Measurements from ENCODE around the gene GLI1. TPM values are rescaled to one million over a fixed set of nuclear protein-coding genes. Genes with fewer than 3 reads are reported as not detected.
A peak's percentile ranks its signal among the peaks of the same experiment; 100 is the strongest.

Gene GLI1
- total and polyA plus RNA-seq, 2 of the 13 experiments (the other 11 are each of a cell fraction or from before 2014, with no cell fraction given), result 0.09 to 0.20 TPM

DNA sequence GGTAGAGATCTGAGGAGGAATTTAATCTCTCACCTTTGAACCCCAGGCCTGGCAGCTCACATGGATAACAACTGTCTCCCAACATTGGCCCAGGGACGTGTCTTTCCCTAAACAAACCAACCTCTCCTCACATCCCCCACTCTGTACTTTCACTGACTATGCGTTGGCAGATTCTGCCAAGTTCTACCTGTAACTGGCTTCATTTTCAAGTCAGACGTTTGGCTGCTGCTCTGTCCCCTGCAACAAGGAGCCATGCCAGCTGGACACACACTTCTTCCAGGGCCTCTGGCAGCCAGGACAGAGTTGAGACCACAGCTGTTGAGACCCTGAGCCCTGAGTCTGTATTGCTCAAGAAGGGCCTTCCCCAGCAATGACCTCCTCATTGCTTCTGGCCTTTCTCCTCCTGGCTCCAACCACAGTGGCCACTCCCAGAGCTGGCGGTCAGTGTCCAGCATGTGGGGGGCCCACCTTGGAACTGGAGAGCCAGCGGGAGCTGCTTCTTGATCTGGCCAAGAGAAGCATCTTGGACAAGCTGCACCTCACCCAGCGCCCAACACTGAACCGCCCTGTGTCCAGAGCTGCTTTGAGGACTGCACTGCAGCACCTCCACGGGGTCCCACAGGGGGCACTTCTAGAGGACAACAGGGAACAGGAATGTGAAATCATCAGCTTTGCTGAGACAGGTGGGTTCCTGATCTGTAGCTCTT lies 24.9 kb upstream of the GLI1 start, which contains the start of gene INHBC (continued):
- no peak for TF ChIP-seq ARHGAP35 (CRISPR knock-in tag; IDR thresholded peaks at IDR 0.05; ENCODE audit: borderline replicate concordance)
- no peak for TF ChIP-seq ZNF577 (CRISPR knock-in tag; IDR thresholded peaks at IDR 0.05; ENCODE audit: borderline replicate concordance, low read depth)
- TF ChIP-seq RCOR2 (CRISPR knock-in tag; IDR thresholded peaks at IDR 0.05), result no peak
- 0 out of 2 replicates have a peak, but pooled peaks have one; percentile 37 for TF ChIP-seq RFXAP (CRISPR knock-in tag; IDR thresholded peaks at IDR 0.05; ENCODE audit: borderline replicate concordance)
- TF ChIP-seq, protein P1, sequence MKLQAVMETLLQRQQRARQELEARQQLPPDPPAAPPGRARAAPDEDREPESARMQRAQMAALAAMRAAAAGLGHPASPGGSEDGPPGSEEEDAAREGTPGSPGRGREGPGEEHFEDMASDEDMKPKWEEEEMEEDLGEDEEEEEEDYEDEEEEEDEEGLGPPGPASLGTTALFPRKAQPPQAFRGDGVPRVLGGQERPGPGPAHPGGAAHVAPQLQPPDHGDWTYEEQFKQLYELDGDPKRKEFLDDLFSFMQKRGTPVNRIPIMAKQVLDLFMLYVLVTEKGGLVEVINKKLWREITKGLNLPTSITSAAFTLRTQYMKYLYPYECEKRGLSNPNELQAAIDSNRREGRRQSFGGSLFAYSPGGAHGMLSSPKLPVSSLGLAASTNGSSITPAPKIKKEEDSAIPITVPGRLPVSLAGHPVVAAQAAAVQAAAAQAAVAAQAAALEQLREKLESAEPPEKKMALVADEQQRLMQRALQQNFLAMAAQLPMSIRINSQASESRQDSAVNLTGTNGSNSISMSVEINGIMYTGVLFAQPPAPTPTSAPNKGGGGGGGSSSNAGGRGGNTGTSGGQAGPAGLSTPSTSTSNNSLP (IDR thresholded peaks at IDR 0.05; ENCODE audit: low read depth, low read length), result no peak
- TF ChIP-seq, protein P2, sequence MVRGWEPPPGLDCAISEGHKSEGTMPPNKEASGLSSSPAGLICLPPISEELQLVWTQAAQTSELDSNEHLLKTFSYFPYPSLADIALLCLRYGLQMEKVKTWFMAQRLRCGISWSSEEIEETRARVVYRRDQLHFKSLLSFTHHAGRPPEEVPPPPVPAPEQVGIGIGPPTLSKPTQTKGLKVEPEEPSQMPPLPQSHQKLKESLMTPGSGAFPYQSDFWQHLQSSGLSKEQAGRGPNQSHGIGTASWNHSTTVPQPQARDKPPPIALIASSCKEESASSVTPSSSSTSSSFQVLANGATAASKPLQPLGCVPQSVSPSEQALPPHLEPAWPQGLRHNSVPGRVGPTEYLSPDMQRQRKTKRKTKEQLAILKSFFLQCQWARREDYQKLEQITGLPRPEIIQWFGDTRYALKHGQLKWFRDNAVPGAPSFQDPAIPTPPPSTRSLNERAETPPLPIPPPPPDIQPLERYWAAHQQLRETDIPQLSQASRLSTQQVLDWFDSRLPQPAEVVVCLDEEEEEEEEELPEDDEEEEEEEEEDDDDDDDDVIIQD (CRISPR knock-in tag; IDR thresholded peaks at IDR 0.05; ENCODE audit: low read depth), result no peak
- TF ChIP-seq HHEX (CRISPR knock-in tag; IDR thresholded peaks at IDR 0.05), result no peak
- peak; percentile 65 for TF ChIP-seq PHF8 (CRISPR knock-in tag; IDR thresholded peaks at IDR 0.05)
- TF ChIP-seq ZNF317 (CRISPR knock-in tag; IDR thresholded peaks at IDR 0.05), result 0 out of 2 replicates have a peak, but pooled peaks have one; percentile 15
- TF ChIP-seq, protein P3, sequence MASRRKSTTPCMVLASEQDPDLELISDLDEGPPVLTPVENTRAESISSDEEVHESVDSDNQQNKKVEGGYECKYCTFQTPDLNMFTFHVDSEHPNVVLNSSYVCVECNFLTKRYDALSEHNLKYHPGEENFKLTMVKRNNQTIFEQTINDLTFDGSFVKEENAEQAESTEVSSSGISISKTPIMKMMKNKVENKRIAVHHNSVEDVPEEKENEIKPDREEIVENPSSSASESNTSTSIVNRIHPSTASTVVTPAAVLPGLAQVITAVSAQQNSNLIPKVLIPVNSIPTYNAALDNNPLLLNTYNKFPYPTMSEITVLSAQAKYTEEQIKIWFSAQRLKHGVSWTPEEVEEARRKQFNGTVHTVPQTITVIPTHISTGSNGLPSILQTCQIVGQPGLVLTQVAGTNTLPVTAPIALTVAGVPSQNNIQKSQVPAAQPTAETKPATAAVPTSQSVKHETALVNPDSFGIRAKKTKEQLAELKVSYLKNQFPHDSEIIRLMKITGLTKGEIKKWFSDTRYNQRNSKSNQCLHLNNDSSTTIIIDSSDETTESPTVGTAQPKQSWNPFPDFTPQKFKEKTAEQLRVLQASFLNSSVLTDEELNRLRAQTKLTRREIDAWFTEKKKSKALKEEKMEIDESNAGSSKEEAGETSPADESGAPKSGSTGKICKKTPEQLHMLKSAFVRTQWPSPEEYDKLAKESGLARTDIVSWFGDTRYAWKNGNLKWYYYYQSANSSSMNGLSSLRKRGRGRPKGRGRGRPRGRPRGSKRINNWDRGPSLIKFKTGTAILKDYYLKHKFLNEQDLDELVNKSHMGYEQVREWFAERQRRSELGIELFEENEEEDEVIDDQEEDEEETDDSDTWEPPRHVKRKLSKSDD (CRISPR knock-in tag; IDR thresholded peaks at IDR 0.05; ENCODE audit: low read depth), result no peak
- TF ChIP-seq ZNF460 (CRISPR knock-in tag; IDR thresholded peaks at IDR 0.05; ENCODE audit: borderline replicate concordance), result no peak
- TF ChIP-seq KDM6A (CRISPR knock-in tag; IDR thresholded peaks at IDR 0.05; ENCODE audit: low read depth), result no peak
- TF ChIP-seq, protein P4, sequence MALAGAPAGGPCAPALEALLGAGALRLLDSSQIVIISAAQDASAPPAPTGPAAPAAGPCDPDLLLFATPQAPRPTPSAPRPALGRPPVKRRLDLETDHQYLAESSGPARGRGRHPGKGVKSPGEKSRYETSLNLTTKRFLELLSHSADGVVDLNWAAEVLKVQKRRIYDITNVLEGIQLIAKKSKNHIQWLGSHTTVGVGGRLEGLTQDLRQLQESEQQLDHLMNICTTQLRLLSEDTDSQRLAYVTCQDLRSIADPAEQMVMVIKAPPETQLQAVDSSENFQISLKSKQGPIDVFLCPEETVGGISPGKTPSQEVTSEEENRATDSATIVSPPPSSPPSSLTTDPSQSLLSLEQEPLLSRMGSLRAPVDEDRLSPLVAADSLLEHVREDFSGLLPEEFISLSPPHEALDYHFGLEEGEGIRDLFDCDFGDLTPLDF (CRISPR knock-in tag; IDR thresholded peaks at IDR 0.05), result no peak
- TF ChIP-seq YY1 (IDR thresholded peaks at IDR 0.05; ENCODE audit: insufficient read depth, insufficient replicate concordance, low read depth, low read length), result no peak
- TF ChIP-seq RXRA (CRISPR knock-in tag; IDR thresholded peaks at IDR 0.05), result no peak
- no peak for TF ChIP-seq ZNF652 (CRISPR knock-in tag; IDR thresholded peaks at IDR 0.05; ENCODE audit: borderline replicate concordance, low read depth)
- TF ChIP-seq ZSCAN12 (CRISPR knock-in tag; IDR thresholded peaks at IDR 0.05), result no peak
- no peak for TF ChIP-seq NR2F2 (IDR thresholded peaks at IDR 0.05; ENCODE audit: borderline replicate concordance, low read depth)
- TF ChIP-seq RFX3 (CRISPR knock-in tag; IDR thresholded peaks at IDR 0.05), result no peak
- no peak for TF ChIP-seq ZBTB1 (CRISPR knock-in tag; IDR thresholded peaks at IDR 0.05; ENCODE audit: borderline replicate concordance)
- no peak for TF ChIP-seq ZNF124 (CRISPR knock-in tag; IDR thresholded peaks at IDR 0.05)
- TF ChIP-seq AGO2 (optimal IDR thresholded peaks at IDR 0.05; ENCODE audit: low read depth, low read length), result no peak
- no peak for TF ChIP-seq SMC3 (IDR thresholded peaks at IDR 0.05; ENCODE audit: low read length)
- no peak for TF ChIP-seq ZNF768 (CRISPR knock-in tag; IDR thresholded peaks at IDR 0.05)

Measured in HepG2 (cell line).